AG04449 (cell line): ENCODE data around the gene KCNA2.

Experiments
- CTCF ChIA-PET: fragments of 350-600 bp; formaldehyde crosslinking; extraction: SDS; loops from one replicate; lab custom pipeline; 2021; ENCODE audit warnings: antibody characterized with exemption; lab: Yijun Ruan, JAX
- POLR2A ChIA-PET: fragments of 400-600, 350-600 bp; formaldehyde crosslinking; extraction: SDS; loops from one replicate; lab custom pipeline; 2020; ENCODE audit warnings: antibody characterized with exemption, inconsistent platforms; lab: Yijun Ruan, JAX
- DNase-seq: peaks from one replicate; pipeline ENCODE4 v3.0.0-alpha.2; 2010; ENCODE audit warnings: low read depth, low spot score
- H3K4me3 ChIP-seq: 2 replicates; pipeline ENCODE4 v1.5.1; 2011; ENCODE audit warnings: low read depth, mild to moderate bottlenecking, control low read depth, low read length
- TF ChIP-seq, protein P1 (sequence below): IDR thresholded peaks from one replicate; pipeline ENCODE4 v1.5.1; 2011; ENCODE audit warnings: mild to moderate bottlenecking, moderate library complexity, low read length, control low read depth, inconsistent platforms; ENCODE audit not compliant: insufficient read depth; ENCODE audit errors: missing control alignments

Gene KCNA2

GRCh38 chr1:110620686-110621085 is 14.5 kb upstream of the KCNA2 start:
- no peak overlapping the region for H3K4me3 ChIP-seq
- CTCF ChIA-PET, result interaction anchor here (1.3 to 5.6 kb wide), 5 partner anchors 9 to 154 kb away, joined by 3 to 29 read pairs (median 12); partner anchors contain the start of gene KCNA2
- no peak for DNase-seq
- POLR2A ChIA-PET, result no interaction called here
- TF ChIP-seq, protein P1, sequence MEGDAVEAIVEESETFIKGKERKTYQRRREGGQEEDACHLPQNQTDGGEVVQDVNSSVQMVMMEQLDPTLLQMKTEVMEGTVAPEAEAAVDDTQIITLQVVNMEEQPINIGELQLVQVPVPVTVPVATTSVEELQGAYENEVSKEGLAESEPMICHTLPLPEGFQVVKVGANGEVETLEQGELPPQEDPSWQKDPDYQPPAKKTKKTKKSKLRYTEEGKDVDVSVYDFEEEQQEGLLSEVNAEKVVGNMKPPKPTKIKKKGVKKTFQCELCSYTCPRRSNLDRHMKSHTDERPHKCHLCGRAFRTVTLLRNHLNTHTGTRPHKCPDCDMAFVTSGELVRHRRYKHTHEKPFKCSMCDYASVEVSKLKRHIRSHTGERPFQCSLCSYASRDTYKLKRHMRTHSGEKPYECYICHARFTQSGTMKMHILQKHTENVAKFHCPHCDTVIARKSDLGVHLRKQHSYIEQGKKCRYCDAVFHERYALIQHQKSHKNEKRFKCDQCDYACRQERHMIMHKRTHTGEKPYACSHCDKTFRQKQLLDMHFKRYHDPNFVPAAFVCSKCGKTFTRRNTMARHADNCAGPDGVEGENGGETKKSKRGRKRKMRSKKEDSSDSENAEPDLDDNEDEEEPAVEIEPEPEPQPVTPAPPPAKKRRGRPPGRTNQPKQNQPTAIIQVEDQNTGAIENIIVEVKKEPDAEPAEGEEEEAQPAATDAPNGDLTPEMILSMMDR, result no peak

- DNase-seq, result no peak
- POLR2A ChIA-PET, result no interaction called here
- CTCF ChIA-PET, result interaction anchor here (0.6 to 5.6 kb wide), 10 partner anchors 9 to 164 kb away, joined by 3 to 29 read pairs (median 4); partner anchors contain the start of gene KCNA2
- no peak overlapping the region for H3K4me3 ChIP-seq
- TF ChIP-seq, protein P1, result no peak
Measured at GRCh38 chr1:110620250-110620615, 14.1 kb upstream of the KCNA2 start.

- TF ChIP-seq, protein P1, result peak; percentile 92
- POLR2A ChIA-PET, result no interaction called here
- CTCF ChIA-PET, result interaction anchor here (0.6 to 5.6 kb wide), 14 partner anchors 9 to 994 kb away, joined by 3 to 29 read pairs (median 4); partner anchors contain the start of gene KCNA2
- no peak for DNase-seq
- H3K4me3 ChIP-seq, result no peak overlapping the region
Measured at GRCh38 chr1:110619412-110620249, 13.5 kb upstream of the KCNA2 start.

- TF ChIP-seq, protein P1, result no peak
- POLR2A ChIA-PET, result no interaction called here
- H3K4me3 ChIP-seq, result no peak overlapping the region
- CTCF ChIA-PET, result interaction anchor here (1.1 to 5.6 kb wide), 9 partner anchors 9 to 146 kb away, joined by 3 to 29 read pairs (median 4); partner anchors contain the start of gene KCNA2
- DNase-seq, result no peak
Measured at GRCh38 chr1:110618668-110619067, 12.5 kb upstream of the KCNA2 start.

DNA sequence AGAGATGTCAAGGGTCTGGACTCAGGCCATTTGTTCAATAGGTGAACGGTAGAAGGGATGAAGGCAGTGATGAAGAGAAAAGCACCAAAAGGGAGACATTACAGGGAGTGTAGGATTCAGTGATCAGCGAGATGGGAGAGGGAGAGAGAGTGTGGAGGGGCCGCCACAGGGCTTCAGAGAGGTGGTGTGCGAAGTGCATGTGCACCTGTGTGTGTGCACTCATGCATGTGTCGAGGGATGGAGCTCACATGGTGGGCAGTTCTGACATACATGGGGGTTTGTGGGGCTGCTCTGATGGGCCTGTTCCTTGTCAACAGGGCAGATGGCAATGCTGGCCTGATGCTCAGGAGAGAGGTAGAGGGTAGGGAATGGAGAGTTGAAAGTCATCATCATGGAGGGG is 11.4 kb upstream of the KCNA2 start:
- ChIA-PET POLR2A (no interaction called here), CTCF (interaction anchor here (1.0 to 5.6 kb wide), 6 partner anchors 8 to 147 kb away, joined by 3 to 29 read pairs (median 5); partner anchors contain the start of gene KCNA2)
- no peak overlapping the region for H3K4me3 ChIP-seq
- DNase-seq, result no peak
- TF ChIP-seq, protein P1, result no peak

- TF ChIP-seq, protein P1, result no peak
- no peak for DNase-seq
- no peak overlapping the region for H3K4me3 ChIP-seq
- POLR2A ChIA-PET, result no interaction called here
- CTCF ChIA-PET, result interaction anchor here (1.0 to 5.6 kb wide), 4 partner anchors 10 to 148 kb away, joined by 3 to 29 read pairs (median 6); partner anchors contain the start of gene KCNA2
Measured at GRCh38 chr1:110617116-110617515, 11.0 kb upstream of the KCNA2 start.
